Measurements from ENCODE around the gene PLCL1. TPM values are rescaled to one million over a fixed set of nuclear protein-coding genes. Genes with fewer than 3 reads are reported as not detected.

The PLCL1 gene
- total and polyA plus RNA-seq, 10 of the 15 experiments (the other 5 are each of a cell fraction or from before 2014, with no cell fraction given): 0.03 to 1.5 (median 0.22) TPM

DNA sequence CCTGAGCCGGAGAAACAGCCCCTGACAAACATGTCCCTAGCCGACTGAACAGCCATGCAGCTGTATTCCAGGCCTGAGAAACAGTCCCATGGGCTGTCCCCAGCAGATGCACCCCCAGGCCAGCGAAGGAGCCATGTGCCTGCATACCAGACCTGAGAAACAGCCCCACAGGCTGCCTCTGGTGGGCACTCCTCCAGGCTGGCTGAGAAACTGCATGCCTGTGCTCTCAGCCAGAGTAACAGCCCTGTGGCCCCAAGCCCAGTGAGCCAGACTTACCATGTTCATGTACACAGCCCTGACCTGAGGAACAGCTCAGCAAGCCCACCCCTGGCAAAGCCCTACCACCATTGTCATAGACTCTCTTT, 44.1 kb upstream of the PLCL1 start (continued):
- TF ChIP-seq ETV6 (conservative IDR thresholded peaks at IDR 0.05 in 1 of 2, IDR thresholded peaks at IDR 0.05 in 1 of 2; ENCODE audit: borderline replicate concordance in 1 of 2, low read depth in 1 of 2): no peak
- TF ChIP-seq KDM1A (IDR thresholded peaks at IDR 0.05; ENCODE audit: borderline replicate concordance): no peak

DNA sequence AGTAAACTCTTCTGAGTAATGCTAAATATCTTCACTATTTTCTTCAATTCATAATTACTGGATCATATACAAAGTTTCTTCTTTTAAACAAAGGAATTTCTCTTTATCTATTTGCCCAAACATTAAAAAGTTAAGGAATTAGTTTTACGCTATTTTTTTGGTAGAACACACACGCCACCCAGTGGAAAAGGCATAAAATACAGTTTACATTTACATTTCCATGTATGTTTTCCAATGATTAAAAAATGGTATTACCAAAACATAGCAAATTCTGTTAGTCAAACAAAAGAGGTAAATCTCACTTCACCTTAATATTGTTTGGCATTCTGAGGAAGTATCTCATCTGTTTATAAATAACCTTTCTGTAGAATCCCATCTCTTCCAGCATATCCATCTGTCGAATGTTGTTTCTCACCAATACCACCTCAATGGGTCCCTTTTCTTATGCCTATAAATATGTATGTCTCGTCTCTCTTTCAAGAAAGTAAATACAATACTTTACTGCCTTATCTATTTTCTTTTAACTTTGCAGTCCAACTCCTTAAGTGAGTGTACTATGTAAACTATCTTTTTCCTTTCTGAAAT, 26.5 kb upstream of the PLCL1 start:
- FAIRE-seq: peak; percentile 96

More for the DNA sequence above, 26.5 kb upstream of the PLCL1 start:
- BruUV-seq (replicated peaks): no TSS peak
- in situ Hi-C loops (cut with MboI) (loop anchor here (5.0 kb wide), 1 partner anchor 71 kb away; the partner anchor contains the start of gene MARS2), intact Hi-C loops (cut with micrococcal nuclease; ENCODE audit: unreplicated experiment) (loop anchor here (1.0 to 5.0 kb wide), 3 partner anchors 71 to 399 kb away; partner anchors contain the start of gene HSPD1)
- DNase-seq (ENCODE audit: low read depth, low spot score) (peak; percentile 12), ATAC-seq (no peak)
- no peaks in the 10 kb centered on the region for H3K36me3 ChIP-seq (ENCODE audit: control insufficient read depth in 2 of 2, insufficient read depth in 2 of 2, low read length in 1 of 2)
- no peak overlapping the region for H3K4me2 ChIP-seq (ENCODE audit: control insufficient read depth, insufficient read depth)
- H3K27me3 ChIP-seq (replicated peaks in 1 of 2; ENCODE audit: control insufficient read depth in 2 of 2, insufficient read depth in 2 of 2, low read length in 1 of 2): no peaks in the 10 kb centered on the region
- no peak overlapping the region for H3K9ac ChIP-seq (ENCODE audit: control insufficient read depth, insufficient read depth, low read length)
- no peaks in the 10 kb centered on the region for H3K9me3 ChIP-seq (replicated peaks; ENCODE audit: control insufficient read depth, insufficient read depth, low read length)
- RAD21 ChIA-PET (ENCODE audit: unreplicated experiment): interaction anchor here (0.8 to 2.8 kb wide), 6 partner anchors 17 to 519 kb away, joined by 4 to 21 read pairs (median 6); no protein-coding TSS in a partner anchor
- no peaks in the 10 kb centered on the region for H3K79me2 ChIP-seq (ENCODE audit: control insufficient read depth, insufficient read depth, low read length)
- no peak overlapping the region for H3K4me3 ChIP-seq
- H2AFZ ChIP-seq (ENCODE audit: control insufficient read depth, low read depth, low read length): no peak overlapping the region
- TF ChIP-seq BHLHE40 (IDR thresholded peaks at IDR 0.05; ENCODE audit: borderline replicate concordance in 1 of 2, low read depth in 2 of 2, low read length in 1 of 2): no peak
- TF ChIP-seq RAD21 (IDR thresholded peaks at IDR 0.05; ENCODE audit: insufficient read depth, low read depth, low read length): peak; percentile 85
- TF ChIP-seq, protein P1, sequence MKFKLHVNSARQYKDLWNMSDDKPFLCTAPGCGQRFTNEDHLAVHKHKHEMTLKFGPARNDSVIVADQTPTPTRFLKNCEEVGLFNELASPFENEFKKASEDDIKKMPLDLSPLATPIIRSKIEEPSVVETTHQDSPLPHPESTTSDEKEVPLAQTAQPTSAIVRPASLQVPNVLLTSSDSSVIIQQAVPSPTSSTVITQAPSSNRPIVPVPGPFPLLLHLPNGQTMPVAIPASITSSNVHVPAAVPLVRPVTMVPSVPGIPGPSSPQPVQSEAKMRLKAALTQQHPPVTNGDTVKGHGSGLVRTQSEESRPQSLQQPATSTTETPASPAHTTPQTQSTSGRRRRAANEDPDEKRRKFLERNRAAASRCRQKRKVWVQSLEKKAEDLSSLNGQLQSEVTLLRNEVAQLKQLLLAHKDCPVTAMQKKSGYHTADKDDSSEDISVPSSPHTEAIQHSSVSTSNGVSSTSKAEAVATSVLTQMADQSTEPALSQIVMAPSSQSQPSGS (IDR thresholded peaks at IDR 0.05; ENCODE audit: low read length): no peak
- no peak for TF ChIP-seq POLR2AphosphoS5 (IDR thresholded peaks at IDR 0.05; ENCODE audit: low read length)
- no peak for TF ChIP-seq TBL1XR1 (IDR thresholded peaks at IDR 0.05; ENCODE audit: low read depth, low read length)
- TF ChIP-seq, protein P2, sequence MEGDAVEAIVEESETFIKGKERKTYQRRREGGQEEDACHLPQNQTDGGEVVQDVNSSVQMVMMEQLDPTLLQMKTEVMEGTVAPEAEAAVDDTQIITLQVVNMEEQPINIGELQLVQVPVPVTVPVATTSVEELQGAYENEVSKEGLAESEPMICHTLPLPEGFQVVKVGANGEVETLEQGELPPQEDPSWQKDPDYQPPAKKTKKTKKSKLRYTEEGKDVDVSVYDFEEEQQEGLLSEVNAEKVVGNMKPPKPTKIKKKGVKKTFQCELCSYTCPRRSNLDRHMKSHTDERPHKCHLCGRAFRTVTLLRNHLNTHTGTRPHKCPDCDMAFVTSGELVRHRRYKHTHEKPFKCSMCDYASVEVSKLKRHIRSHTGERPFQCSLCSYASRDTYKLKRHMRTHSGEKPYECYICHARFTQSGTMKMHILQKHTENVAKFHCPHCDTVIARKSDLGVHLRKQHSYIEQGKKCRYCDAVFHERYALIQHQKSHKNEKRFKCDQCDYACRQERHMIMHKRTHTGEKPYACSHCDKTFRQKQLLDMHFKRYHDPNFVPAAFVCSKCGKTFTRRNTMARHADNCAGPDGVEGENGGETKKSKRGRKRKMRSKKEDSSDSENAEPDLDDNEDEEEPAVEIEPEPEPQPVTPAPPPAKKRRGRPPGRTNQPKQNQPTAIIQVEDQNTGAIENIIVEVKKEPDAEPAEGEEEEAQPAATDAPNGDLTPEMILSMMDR (IDR thresholded peaks at IDR 0.05 in 2 of 3, conservative IDR thresholded peaks at IDR 0.05 in 1 of 3; ENCODE audit: control insufficient read depth in 2 of 3, extremely low read depth in 1 of 3, insufficient read depth in 1 of 3, low read depth in 3 of 3, low read length in 3 of 3): peak; percentile 47 to 69 (median 50); a peak in 4 of 6 replicates
- no peak for TF ChIP-seq SMARCA5 (IDR thresholded peaks at IDR 0.05)
- TF ChIP-seq SMC3 (IDR thresholded peaks at IDR 0.05; ENCODE audit: borderline replicate concordance, low read length): peak; percentile 84; the same call in 1 of the 2 replicates
- CTCF ChIA-PET: interaction anchor here (0.7 to 5.3 kb wide), 16 partner anchors 10 to 609 kb away, joined by 3 to 60 read pairs (median 4); partner anchors contain the start of gene MARS2
- WGBS (ENCODE audit: insufficient coverage, insufficient replicate concordance, low lambda C conversion rate, missing lambda C conversion rate): 21% methylated on average over 4 of the region's 4 CpGs
- SMC1A ChIA-PET (ENCODE audit: uncharacterized antibody, unreplicated experiment): interaction anchor here (0.6 to 3.2 kb wide), 10 partner anchors 10 to 519 kb away, joined by 3 to 58 read pairs (median 5); partner anchors contain the start of gene MARS2
- no peaks in the 10 kb centered on the region for H3K4me1 ChIP-seq (ENCODE audit: control insufficient read depth, insufficient read depth, low read length)
- H4K20me1 ChIP-seq (ENCODE audit: control insufficient read depth, insufficient read depth): no peaks in the 10 kb centered on the region
- no peak overlapping the region for H3K27ac ChIP-seq (ENCODE audit: control insufficient read depth, insufficient read depth)
- POLR2A ChIA-PET: interaction anchor here (1.5 kb wide), 1 partner anchor 72 kb away, joined by 5 read pairs; no protein-coding TSS in a partner anchor
